GM18517 (cell line): ENCODE data around the gene DIRAS1.
"Not testable (repeated sequence)": the region's sequence is repeated elsewhere in the genome, so short reads cannot be mapped to it uniquely, and the experiment has no call there.

Experiments
- ATAC-seq: cut with Tn5 transposase; IDR thresholded peaks from one replicate; pipeline ENCODE4 v1.9.1; 2021; ENCODE audit warnings: mild to moderate bottlenecking, moderate library complexity; ENCODE audit not compliant: unreplicated experiment

Gene DIRAS1

GRCh38 chr19:2714102-2714501, 7.1 kb downstream of the DIRAS1 start:
- not testable (repeated sequence) for ATAC-seq

- not testable (repeated sequence) for ATAC-seq
These were observed 8.0 kb downstream of the DIRAS1 start for GRCh38 chr19:2713170-2713569.

GRCh38 chr19:2711875-2712205, 9.3 kb downstream of the DIRAS1 start:
- ATAC-seq: no peak

- no peak for ATAC-seq
These were observed 9.8 kb downstream of the DIRAS1 start for GRCh38 chr19:2711172-2711874.

- ATAC-seq: no peak
These were observed 14.9 kb downstream of the DIRAS1 start for GRCh38 chr19:2706251-2706650.

GRCh38 chr19:2703691-2704216, 17.4 kb downstream of the DIRAS1 start:
- no peak for ATAC-seq

GRCh38 chr19:2703077-2703437, 18.1 kb downstream of the DIRAS1 start:
- ATAC-seq: no peak

- no peak for ATAC-seq
These were observed 18.7 kb downstream of the DIRAS1 start, which contains the start of gene GNG7 for GRCh38 chr19:2702170-2703076. TSS of gene GNG7 (minus strand) at chr19:2702694. CDS start at chr19:2520688, 182,006 bp downstream.

- ATAC-seq: no peak
These were observed 19.6 kb downstream of the DIRAS1 start for GRCh38 chr19:2701361-2702169.

- no peak for ATAC-seq
These were observed 20.4 kb downstream of the DIRAS1 start for GRCh38 chr19:2700660-2701360.

GRCh38 chr19:2699413-2700140, 21.6 kb downstream of the DIRAS1 start:
- no peak for ATAC-seq

GRCh38 chr19:2694196-2694595, 27.0 kb downstream of the DIRAS1 start:
- no peak for ATAC-seq

GRCh38 chr19:2693492-2694160, 27.5 kb downstream of the DIRAS1 start:
- ATAC-seq: no peak

GRCh38 chr19:2691951-2692350, 29.2 kb downstream of the DIRAS1 start:
- no peak for ATAC-seq

GRCh38 chr19:2690856-2691255, 30.3 kb downstream of the DIRAS1 start:
- no peak for ATAC-seq

- ATAC-seq: no peak
These were observed 34.8 kb downstream of the DIRAS1 start for GRCh38 chr19:2686360-2686759.

- no peak for ATAC-seq
These were observed 35.9 kb downstream of the DIRAS1 start for GRCh38 chr19:2685204-2685704.

- no peak for ATAC-seq
These were observed 37.7 kb downstream of the DIRAS1 start for GRCh38 chr19:2683430-2684003.

- no peak for ATAC-seq
These were observed 40.4 kb downstream of the DIRAS1 start for GRCh38 chr19:2680808-2681207.
